Activated naive CD4-positive, alpha-beta T cell treated with anti-CD3 and anti-CD28 coated beads, Interleukin-2, amount 50 U/mL, for 16 hours (primary cell): ENCODE data around the gene GRPR.

Experiments
- DNase-seq: peaks from one replicate; pipeline ENCODE4 v3.0.0-alpha.2; 2020

GRPR gene

DNA sequence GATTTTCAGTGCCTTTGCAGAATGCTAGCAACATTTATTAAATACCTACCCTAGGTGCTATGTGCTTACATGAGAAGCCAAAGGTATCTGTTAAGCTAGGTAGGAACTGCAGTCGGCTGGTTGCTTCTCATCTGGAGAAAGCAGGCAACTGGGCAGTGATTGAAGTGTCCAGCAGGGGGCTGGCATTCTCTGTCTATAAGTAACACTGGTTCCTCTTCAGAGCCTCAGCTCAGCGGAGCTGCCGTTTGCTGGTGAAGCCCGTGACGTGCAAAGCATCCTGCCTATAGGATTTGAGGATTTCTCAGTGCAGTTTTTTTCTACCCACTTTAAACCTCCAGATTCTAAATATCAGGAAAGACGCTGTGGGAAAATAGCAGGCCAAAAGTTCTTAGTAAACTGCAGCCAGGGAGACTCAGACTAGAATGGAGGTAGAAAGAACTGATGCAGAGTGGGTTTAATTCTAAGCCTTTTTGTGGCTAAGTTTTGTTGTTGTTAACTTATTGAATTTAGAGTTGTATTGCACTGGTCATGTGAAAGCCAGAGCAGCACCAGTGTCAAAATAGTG lies at the start of gene GRPR:
GRPR (plus strand) TSS at position 344 of the 565 bp plus-strand sequence. CDS start 389 bp downstream, outside the sequence.
- peak; percentile 57 for DNase-seq

DNA sequence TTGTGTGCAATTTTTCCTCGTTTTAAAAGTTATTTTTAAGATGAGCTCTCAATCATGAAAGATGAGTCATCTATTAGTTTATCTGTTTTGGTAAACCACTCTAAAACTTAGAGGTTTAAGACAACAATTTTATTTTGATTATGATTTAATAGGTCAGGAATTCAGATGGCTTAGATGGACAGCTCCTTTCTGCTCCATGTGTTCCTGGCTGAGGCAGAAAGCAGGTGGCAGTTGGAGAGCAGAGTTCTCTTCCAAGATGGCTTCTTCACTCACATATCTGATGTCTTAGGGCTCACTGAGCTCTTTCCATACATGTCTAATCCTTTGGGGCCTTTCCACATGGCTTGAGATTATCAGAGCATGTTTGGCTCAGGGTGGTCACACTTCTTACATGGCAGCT lies 48.3 kb upstream of the GRPR start:
- no peak for DNase-seq

GRCh38 chrX:16076834-16077233 lies 46.5 kb upstream of the GRPR start:
- no peak for DNase-seq

DNA sequence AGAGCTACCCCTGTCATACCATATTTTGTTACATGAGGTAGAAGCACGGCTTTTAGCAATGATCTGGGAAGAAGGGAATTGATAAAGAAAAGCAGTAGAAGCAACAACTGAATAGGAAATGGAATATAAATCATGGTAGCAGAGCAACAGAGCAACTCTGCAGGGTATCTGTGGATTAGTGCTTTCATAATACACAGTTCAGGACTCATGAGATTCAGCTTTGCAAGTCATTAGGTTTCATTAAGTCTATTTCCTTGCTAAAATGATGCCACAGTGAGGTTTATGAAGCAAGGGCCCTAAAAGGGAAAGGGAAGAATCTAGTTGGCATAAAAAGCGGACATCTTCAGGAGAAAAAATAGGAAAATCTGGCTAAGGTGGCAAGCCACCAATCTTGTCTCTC lies 45.6 kb upstream of the GRPR start:
- no peak for DNase-seq

GRCh38 chrX:16081357-16081756 lies 42.0 kb upstream of the GRPR start:
- DNase-seq: no peak

DNA sequence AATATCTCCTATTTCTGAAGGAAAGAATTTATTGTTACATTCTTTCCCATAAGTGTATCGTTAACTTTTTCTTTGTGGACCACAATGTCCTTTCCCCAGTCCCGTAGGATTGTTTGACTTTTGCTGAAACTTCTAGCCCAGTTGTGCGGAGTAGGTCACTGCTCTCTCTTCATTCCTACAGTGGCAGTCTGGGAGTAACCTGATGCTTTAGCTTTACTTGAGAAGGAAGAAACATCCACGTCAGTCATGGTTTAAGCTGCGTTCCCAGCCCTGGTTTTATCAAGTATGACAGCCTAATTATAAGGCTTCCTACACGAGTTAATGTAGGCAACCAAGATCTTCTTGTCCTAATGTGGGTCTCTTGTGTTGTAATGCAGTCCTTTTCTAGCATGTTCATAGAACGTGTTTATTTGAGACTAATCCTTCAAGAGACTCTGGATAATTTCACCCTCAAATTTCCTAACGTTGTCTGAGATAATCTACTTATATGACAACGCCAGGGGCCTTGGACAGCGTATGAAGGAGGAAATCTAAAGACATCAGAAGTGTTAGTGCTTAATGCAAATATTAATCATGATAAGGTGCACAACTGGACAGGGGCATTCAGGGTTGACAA lies 40.8 kb upstream of the GRPR start:
- DNase-seq: no peak

DNA sequence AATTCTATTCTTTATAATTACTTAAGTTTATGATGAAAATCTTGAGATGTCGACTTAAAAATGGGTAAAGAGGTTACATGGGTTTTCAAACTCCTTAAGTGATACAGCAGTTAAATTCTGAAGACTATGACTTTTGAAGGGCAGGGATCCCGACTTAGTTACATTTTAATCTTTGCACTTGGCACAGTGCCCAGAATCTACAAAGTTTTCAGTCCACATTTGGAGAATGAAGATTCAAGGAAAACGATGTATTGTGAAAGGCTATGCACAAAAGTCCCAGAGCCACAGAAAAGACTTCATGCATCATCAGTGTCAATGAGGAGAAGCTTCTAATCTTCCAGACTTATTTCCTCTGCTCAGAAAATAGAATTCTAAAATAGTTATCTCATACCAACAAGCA lies 36.3 kb upstream of the GRPR start:
- no peak for DNase-seq

DNA sequence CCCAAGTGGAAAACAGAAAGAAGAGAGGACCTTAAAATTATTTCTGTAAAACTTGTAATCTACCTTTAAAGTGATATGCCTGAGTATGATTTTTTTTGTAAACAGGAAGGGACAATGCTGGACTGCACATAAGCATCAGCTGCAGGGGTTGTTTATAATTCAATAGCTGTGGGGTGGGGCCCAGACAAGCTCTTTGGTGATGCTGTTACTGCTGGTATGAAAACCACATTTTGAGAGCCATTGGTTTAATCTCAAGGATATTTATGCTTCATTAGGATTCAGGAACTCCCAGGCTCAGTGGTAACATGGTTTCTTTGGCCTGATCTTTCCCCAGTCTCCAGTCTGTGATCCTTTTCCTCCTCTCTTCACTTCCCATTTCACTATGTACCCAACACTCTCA lies 34.3 kb upstream of the GRPR start:
- no peak for DNase-seq

DNA sequence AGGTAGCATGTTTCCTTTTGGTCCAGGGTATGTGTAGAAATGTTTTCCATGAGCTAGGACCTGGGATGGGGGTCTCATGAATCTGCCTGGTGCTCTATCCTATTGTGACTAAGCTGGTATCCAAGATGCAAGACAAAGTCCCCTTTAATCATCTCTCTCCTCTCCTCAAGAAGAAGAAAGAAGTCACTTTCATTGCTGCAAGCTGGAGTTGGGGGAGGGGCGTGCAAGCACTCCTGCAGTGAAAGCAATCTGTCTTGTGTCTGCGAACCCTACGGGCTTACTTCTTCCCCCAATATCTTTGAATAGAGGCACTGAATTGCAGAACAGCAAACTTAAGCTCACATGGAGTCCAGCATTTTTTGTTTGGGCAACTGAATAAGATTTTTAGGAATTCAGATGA lies 27.2 kb upstream of the GRPR start:
- DNase-seq: no peak

DNA sequence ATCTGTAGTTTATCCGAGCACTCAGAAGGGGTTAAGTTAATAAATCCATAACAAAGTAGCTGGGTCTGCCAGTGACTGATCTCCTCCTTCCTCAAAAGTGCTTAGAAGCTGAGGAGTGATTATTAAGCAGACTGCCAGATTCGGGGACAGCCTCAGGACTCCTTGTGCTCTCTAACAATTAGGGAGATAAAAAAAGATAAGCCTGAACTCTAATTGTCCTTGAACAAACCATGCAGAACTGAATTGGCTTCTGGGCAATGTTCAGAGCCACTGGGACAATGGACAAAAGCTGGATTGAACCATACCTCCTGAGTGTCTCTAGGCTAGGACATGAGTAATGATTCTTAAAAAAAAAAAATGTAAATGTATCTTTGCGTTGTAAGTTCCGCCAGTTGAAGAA lies 22.7 kb upstream of the GRPR start:
- DNase-seq: no peak

- no peak for DNase-seq
Observed at GRCh38 chrX:16101581-16101980, 21.8 kb upstream of the GRPR start.

DNA sequence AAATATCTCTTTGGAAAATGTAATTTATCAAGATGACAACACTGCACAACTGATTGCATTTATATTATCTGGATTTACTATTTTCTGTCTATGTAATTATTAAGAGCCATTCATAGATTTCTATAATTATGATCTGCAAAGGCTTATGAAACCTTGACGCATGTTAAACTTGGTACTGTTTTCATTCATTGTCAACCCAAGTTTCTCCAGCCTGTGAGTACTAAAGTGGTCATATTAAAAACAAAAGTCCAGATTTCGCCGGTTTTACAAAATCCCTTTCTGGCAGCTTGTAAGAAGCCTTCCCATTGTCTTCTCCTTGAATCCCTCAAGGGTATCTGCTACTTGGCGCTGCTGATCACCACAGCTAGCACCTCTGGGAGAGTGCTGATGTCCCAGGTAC lies 19.7 kb upstream of the GRPR start:
- no peak for DNase-seq

DNA sequence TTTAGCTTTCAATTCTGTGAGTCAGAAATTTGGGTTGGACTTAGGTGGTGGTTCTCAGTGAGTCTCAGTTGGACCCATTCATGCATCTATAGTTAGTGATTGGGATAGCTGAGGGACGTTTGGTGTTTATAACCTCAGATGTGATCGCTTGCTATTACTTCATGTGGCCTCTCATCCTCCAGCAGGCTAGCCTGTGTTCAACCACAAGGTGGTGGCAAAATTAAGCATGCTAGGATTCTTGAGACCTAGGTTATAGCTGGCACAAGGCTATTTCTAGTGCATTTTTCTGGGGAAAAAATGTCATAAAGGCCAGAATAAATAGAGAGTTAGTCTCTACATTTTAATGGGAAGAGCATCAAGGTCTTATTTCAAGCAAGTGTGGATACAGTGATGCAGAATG lies 10.9 kb upstream of the GRPR start:
- no peak for DNase-seq

- no peak for DNase-seq
Observed at GRCh38 chrX:16113978-16114565, 9.3 kb upstream of the GRPR start.

- DNase-seq: no peak
Observed at GRCh38 chrX:16114611-16115010, 8.8 kb upstream of the GRPR start.

GRCh38 chrX:16119353-16120220 lies 3.8 kb upstream of the GRPR start:
- DNase-seq: no peak

GRCh38 chrX:16120431-16120830 lies 2.9 kb upstream of the GRPR start:
- DNase-seq: no peak

DNA sequence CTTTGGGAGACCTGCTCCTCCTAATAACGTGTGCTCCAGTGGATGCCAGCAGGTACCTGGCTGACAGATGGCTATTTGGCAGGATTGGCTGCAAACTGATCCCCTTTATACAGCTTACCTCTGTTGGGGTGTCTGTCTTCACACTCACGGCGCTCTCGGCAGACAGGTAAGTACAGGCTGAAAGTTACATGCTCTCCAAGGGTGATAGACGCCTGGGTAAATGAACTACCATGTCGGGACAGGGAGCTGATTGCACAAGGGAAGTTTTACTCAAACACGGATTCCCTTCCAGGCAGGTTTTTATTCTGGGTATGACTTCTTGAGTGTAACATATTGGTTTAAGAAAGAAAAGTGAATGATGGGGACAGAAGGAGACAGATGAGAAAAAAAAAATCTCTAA lies 836 bp downstream of the GRPR start:
- no peak for DNase-seq

DNA sequence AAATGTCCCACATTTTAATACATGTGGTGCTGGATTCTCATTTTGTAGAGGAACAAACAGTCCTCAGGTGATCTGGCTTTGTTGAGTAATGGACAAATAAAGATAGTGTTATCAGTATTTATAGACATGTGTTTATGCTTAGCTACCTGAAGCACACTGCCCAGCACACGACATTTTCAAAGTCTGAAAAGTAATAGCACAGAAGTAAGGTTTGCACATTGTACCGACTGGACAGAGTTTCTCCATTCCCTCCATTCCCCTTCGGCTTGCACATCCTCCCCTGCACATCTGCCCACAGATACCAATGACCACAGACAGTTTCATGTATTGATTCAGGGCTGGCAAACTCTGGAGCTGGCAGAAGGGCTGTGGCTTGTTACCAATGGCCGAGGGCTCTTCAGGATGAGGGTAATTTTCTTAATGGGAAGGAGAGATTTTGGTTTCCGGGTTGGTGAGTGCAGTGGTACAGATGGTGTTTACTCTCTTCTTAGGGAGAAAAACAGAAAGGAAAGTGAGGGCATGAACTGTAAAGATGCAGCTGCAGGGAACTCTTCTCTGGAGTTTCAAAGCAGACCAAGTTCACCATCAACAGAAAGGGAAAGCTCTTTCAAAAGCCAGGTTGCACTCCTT lies 2.3 kb downstream of the GRPR start:
- no peak for DNase-seq

DNA sequence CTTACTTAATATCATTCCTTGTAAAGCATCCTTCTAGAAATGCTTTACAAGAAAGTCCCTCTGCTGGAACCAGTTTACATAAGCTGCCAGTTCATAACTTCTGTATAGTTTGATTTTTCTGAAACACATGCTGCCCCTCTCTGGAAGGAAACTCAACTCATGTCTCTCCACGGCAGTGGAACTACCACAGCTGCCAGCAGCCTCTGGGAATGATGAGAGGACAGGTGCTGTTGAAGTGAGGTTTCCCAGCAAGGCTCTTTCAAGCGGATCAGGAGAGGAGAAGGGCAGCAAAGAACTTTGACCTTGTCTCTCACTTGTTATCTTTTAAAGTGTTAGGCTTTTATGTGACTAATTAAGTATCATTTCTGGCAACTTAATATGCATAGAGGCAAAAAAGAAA lies 7.3 kb downstream of the GRPR start:
- no peak for DNase-seq

DNA sequence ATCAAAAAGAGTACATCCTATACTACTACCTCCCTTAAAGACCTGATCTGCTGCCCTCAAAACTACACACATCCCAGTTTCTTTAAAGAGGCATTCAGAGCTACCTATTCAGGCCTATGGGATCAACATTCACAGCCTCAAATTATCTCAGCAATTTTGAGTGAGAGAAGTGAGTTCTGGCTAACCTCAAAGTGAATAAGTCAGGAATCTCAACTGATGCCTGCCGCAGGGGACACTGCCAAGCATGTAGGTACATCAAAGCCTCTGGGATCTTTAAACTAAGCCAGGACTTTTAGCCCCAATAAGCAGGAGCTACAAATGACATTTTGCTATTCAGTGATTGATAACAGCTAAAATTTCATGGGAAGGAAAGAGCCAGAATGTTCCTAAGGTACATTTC lies 11.6 kb downstream of the GRPR start:
- no peak for DNase-seq

GRCh38 chrX:16136080-16136479 lies 12.7 kb downstream of the GRPR start:
- DNase-seq: no peak

- no peak for DNase-seq
Observed at GRCh38 chrX:16137416-16138107, 14.2 kb downstream of the GRPR start.
